ENCODE data around the gene TNS1.
A peak's percentile ranks its signal among the peaks of the same experiment; 100 is the strongest.

The TNS1 gene

GRCh38 chr2:217943446-217944321 lies 59.1 kb downstream of the TNS1 start:
- peaks cover 57% of the 10 kb centered on the region for H3K4me1 ChIP-seq (ENCODE audit: insufficient read depth, low read length)
- H3K9ac ChIP-seq (ENCODE audit: low read length) = peak overlapping the region; percentile 94
- H3K9me3 ChIP-seq (ENCODE audit: low read length) = no peaks in the 10 kb centered on the region
- peak overlapping the region; percentile 85 to 92 for H3K4me3 ChIP-seq (ENCODE audit: low read depth in 1 of 2, low read length in 2 of 2)
- peak overlapping the region; percentile 97 for H3K27ac ChIP-seq (ENCODE audit: low read depth, low read length)
- peaks cover 4% of the 10 kb centered on the region for H3K36me3 ChIP-seq (ENCODE audit: insufficient read depth, low read length)
- H3K27me3 ChIP-seq (ENCODE audit: control insufficient read depth in 1 of 2, insufficient read depth in 2 of 2, low read length in 2 of 2) = no peaks in the 10 kb centered on the region

GRCh38 chr2:217942731-217943335 lies 60.0 kb downstream of the TNS1 start:
- H3K4me1 ChIP-seq (ENCODE audit: insufficient read depth, low read length) = peaks cover 57% of the 10 kb centered on the region
- H3K36me3 ChIP-seq (ENCODE audit: insufficient read depth, low read length) = peaks cover 11% of the 10 kb centered on the region
- peak overlapping the region; percentile 97 for H3K27ac ChIP-seq (ENCODE audit: low read depth, low read length)

GRCh38 chr2:217941886-217942728 lies 60.7 kb downstream of the TNS1 start:
- Histone ChIP-seq H3K36me3 (ENCODE audit: insufficient read depth, low read length) (peaks cover 11% of the 10 kb centered on the region), H3K27me3 (ENCODE audit: control insufficient read depth in 1 of 2, insufficient read depth in 2 of 2, low read length in 2 of 2) (no peaks in the 10 kb centered on the region), H3K4me1 (ENCODE audit: insufficient read depth, low read length) (peaks cover 57% of the 10 kb centered on the region), H3K4me3 (ENCODE audit: low read depth in 1 of 2, low read length in 2 of 2) (peak overlapping the region; percentile 85 to 92), H3K9ac (ENCODE audit: low read length) (peak overlapping the region; percentile 94), H3K27ac (ENCODE audit: low read depth, low read length) (peak overlapping the region; percentile 97), H3K9me3 (ENCODE audit: low read length) (no peaks in the 10 kb centered on the region)

More at GRCh38 chr2:217942731-217943335, 60.0 kb downstream of the TNS1 start:
- no peaks in the 10 kb centered on the region for H3K27me3 ChIP-seq (ENCODE audit: control insufficient read depth in 1 of 2, insufficient read depth in 2 of 2, low read length in 2 of 2)
- H3K9ac ChIP-seq (ENCODE audit: low read length) = peak overlapping the region; percentile 94
- peak overlapping the region; percentile 85 to 92 for H3K4me3 ChIP-seq (ENCODE audit: low read depth in 1 of 2, low read length in 2 of 2)
- no peaks in the 10 kb centered on the region for H3K9me3 ChIP-seq (ENCODE audit: low read length)

GRCh38 chr2:217941339-217941738 lies 61.5 kb downstream of the TNS1 start:
- H3K36me3 ChIP-seq (ENCODE audit: insufficient read depth, low read length) = peaks cover 11% of the 10 kb centered on the region
- peak overlapping the region; percentile 85 to 92 for H3K4me3 ChIP-seq (ENCODE audit: low read depth in 1 of 2, low read length in 2 of 2)
- H3K9ac ChIP-seq (ENCODE audit: low read length) = peak overlapping the region; percentile 94
- H3K27me3 ChIP-seq (ENCODE audit: control insufficient read depth in 1 of 2, insufficient read depth in 2 of 2, low read length in 2 of 2) = no peaks in the 10 kb centered on the region
- peaks cover 60% of the 10 kb centered on the region for H3K4me1 ChIP-seq (ENCODE audit: insufficient read depth, low read length)
- H3K27ac ChIP-seq (ENCODE audit: low read depth, low read length) = peak overlapping the region; percentile 97
- H3K9me3 ChIP-seq (ENCODE audit: low read length) = no peaks in the 10 kb centered on the region

- H3K4me3 ChIP-seq (ENCODE audit: low read depth in 1 of 2, low read length in 2 of 2) = peak overlapping the region; percentile 85 to 92
- H3K27me3 ChIP-seq (ENCODE audit: control insufficient read depth in 1 of 2, insufficient read depth in 2 of 2, low read length in 2 of 2) = no peaks in the 10 kb centered on the region
- peaks cover 18% of the 10 kb centered on the region for H3K36me3 ChIP-seq (ENCODE audit: insufficient read depth, low read length)
- H3K27ac ChIP-seq (ENCODE audit: low read depth, low read length) = peak overlapping the region; percentile 97
- H3K4me1 ChIP-seq (ENCODE audit: insufficient read depth, low read length) = peaks cover 60% of the 10 kb centered on the region
- no peaks in the 10 kb centered on the region for H3K9me3 ChIP-seq (ENCODE audit: low read length)
- H3K9ac ChIP-seq (ENCODE audit: low read length) = peak overlapping the region; percentile 94
These were observed 62.3 kb downstream of the TNS1 start for GRCh38 chr2:217940261-217941220.

GRCh38 chr2:217939629-217940245 lies 63.1 kb downstream of the TNS1 start:
- peaks cover 20% of the 10 kb centered on the region for H3K36me3 ChIP-seq (ENCODE audit: insufficient read depth, low read length)
- no peaks in the 10 kb centered on the region for H3K27me3 ChIP-seq (ENCODE audit: control insufficient read depth in 1 of 2, insufficient read depth in 2 of 2, low read length in 2 of 2)
- peak overlapping the region; percentile 97 for H3K27ac ChIP-seq (ENCODE audit: low read depth, low read length)
- H3K9me3 ChIP-seq (ENCODE audit: low read length) = no peaks in the 10 kb centered on the region
- H3K9ac ChIP-seq (ENCODE audit: low read length) = peak overlapping the region; percentile 94
- peak overlapping the region; percentile 85 to 92 for H3K4me3 ChIP-seq (ENCODE audit: low read depth in 1 of 2, low read length in 2 of 2)
- peaks cover 60% of the 10 kb centered on the region for H3K4me1 ChIP-seq (ENCODE audit: insufficient read depth, low read length)

- H3K4me3 ChIP-seq (ENCODE audit: low read depth in 1 of 2, low read length in 2 of 2) = peak overlapping the region; percentile 23 to 85
- H3K4me1 ChIP-seq (ENCODE audit: insufficient read depth, low read length) = peaks cover 60% of the 10 kb centered on the region
These were observed 63.6 kb downstream of the TNS1 start for GRCh38 chr2:217939220-217939619.

GRCh38 chr2:217938036-217938435 lies 64.8 kb downstream of the TNS1 start:
- Histone ChIP-seq H3K36me3 (ENCODE audit: insufficient read depth, low read length) (peaks cover 30% of the 10 kb centered on the region), H3K27me3 (ENCODE audit: control insufficient read depth in 1 of 2, insufficient read depth in 2 of 2, low read length in 2 of 2) (no peaks in the 10 kb centered on the region), H3K27ac (ENCODE audit: low read depth, low read length) (peak overlapping the region; percentile 97), H3K9ac (ENCODE audit: low read length) (peak overlapping the region; percentile 94), H3K4me3 (ENCODE audit: low read depth in 1 of 2, low read length in 2 of 2) (peak overlapping the region; percentile 29 to 85), H3K9me3 (ENCODE audit: low read length) (no peaks in the 10 kb centered on the region), H3K4me1 (ENCODE audit: insufficient read depth, low read length) (peaks cover 69% of the 10 kb centered on the region)

More at GRCh38 chr2:217939220-217939619, 63.6 kb downstream of the TNS1 start:
- peak overlapping the region; percentile 94 for H3K9ac ChIP-seq (ENCODE audit: low read length)
- no peaks in the 10 kb centered on the region for H3K9me3 ChIP-seq (ENCODE audit: low read length)
- peaks cover 20% of the 10 kb centered on the region for H3K36me3 ChIP-seq (ENCODE audit: insufficient read depth, low read length)
- H3K27me3 ChIP-seq (ENCODE audit: control insufficient read depth in 1 of 2, insufficient read depth in 2 of 2, low read length in 2 of 2) = no peaks in the 10 kb centered on the region
- peak overlapping the region; percentile 97 for H3K27ac ChIP-seq (ENCODE audit: low read depth, low read length)

- H3K9me3 ChIP-seq (ENCODE audit: low read length) = no peaks in the 10 kb centered on the region
- H3K27ac ChIP-seq (ENCODE audit: low read depth, low read length) = peak overlapping the region; percentile 97
- peaks cover 36% of the 10 kb centered on the region for H3K36me3 ChIP-seq (ENCODE audit: insufficient read depth, low read length)
- H3K4me1 ChIP-seq (ENCODE audit: insufficient read depth, low read length) = peaks cover 75% of the 10 kb centered on the region
- H3K27me3 ChIP-seq (ENCODE audit: control insufficient read depth in 1 of 2, insufficient read depth in 2 of 2, low read length in 2 of 2) = no peaks in the 10 kb centered on the region
- peak overlapping the region; percentile 29 to 85 for H3K4me3 ChIP-seq (ENCODE audit: low read depth in 1 of 2, low read length in 2 of 2)
- peak overlapping the region; percentile 94 for H3K9ac ChIP-seq (ENCODE audit: low read length)
These were observed 65.3 kb downstream of the TNS1 start for GRCh38 chr2:217937446-217937845.

GRCh38 chr2:217936952-217937351 lies 65.8 kb downstream of the TNS1 start:
- peak overlapping the region; percentile 7 to 85 for H3K4me3 ChIP-seq (ENCODE audit: low read depth in 1 of 2, low read length in 2 of 2)
- H3K4me1 ChIP-seq (ENCODE audit: insufficient read depth, low read length) = peaks cover 80% of the 10 kb centered on the region

More at GRCh38 chr2:217936952-217937351, 65.8 kb downstream of the TNS1 start:
- peak overlapping the region; percentile 94 for H3K9ac ChIP-seq (ENCODE audit: low read length)
- H3K36me3 ChIP-seq (ENCODE audit: insufficient read depth, low read length) = peaks cover 41% of the 10 kb centered on the region
- H3K27ac ChIP-seq (ENCODE audit: low read depth, low read length) = peak overlapping the region; percentile 97
- no peaks in the 10 kb centered on the region for H3K27me3 ChIP-seq (ENCODE audit: control insufficient read depth in 1 of 2, insufficient read depth in 2 of 2, low read length in 2 of 2)
- H3K9me3 ChIP-seq (ENCODE audit: low read length) = no peaks in the 10 kb centered on the region
